ENCODE data around the gene KLHL10. TPM values are rescaled to one million over a fixed set of nuclear protein-coding genes. Genes with fewer than 3 reads are reported as not detected.

The KLHL10 gene
- total RNA-seq, 2 donors from 2014 or later = 0.15 TPM; not detected in 1

GRCh38 chr17:41896726-41897125 is 59.1 kb downstream of the KLHL10 start:
- no peaks in the 10 kb centered on the region for H3K4me1 Mint-ChIP-seq
- no peak for DNase-seq
- H3K36me3 Mint-ChIP-seq (ENCODE audit: low read depth) = peaks cover 90% of the 10 kb centered on the region
- H3K9ac ChIP-seq (ENCODE audit: extremely low read depth, low read length, poor library complexity, severe bottlenecking) = no peak overlapping the region
- H3K27me3 ChIP-seq (ENCODE audit: control insufficient read depth, insufficient read depth, low read length, poor library complexity, severe bottlenecking) = no peaks in the 10 kb centered on the region
- H3K4me3 Mint-ChIP-seq = no peak overlapping the region
- 93 to 100% methylated on average over 5 to 6 of the region's 6 CpGs for WGBS, 2 experiments (ENCODE audit: insufficient coverage in 1 of 2, insufficient read length in 1 of 2)
- peak; percentile 28 for TF ChIP-seq CTCF (conservative IDR thresholded peaks at IDR 0.05)
- no peaks in the 10 kb centered on the region for H3K9me3 ChIP-seq (ENCODE audit: control insufficient read depth, low read length)
- H3K9me3 Mint-ChIP-seq = no peaks in the 10 kb centered on the region
- H3K27ac Mint-ChIP-seq = peak overlapping the region; percentile 6
- no peaks in the 10 kb centered on the region for H3K27me3 Mint-ChIP-seq (ENCODE audit: insufficient read depth)
- no peak overlapping the region for H3K27ac ChIP-seq (ENCODE audit: low read depth, low read length)
- peaks cover 93% of the 10 kb centered on the region for H3K36me3 ChIP-seq (ENCODE audit: control insufficient read depth, insufficient read depth, low read length)
- H3K4me3 ChIP-seq (ENCODE audit: low read length) = no peak overlapping the region
- H3K4me1 ChIP-seq (ENCODE audit: control insufficient read depth, insufficient read depth, low read length) = no peaks in the 10 kb centered on the region

Other genes starting within 250 kb of the KLHL10 start
- not detected for gene KRT16, start 225.1 kb upstream of the KLHL10 start, total RNA-seq
- not detected for gene KRT17, start 213.2 kb upstream of the KLHL10 start, total RNA-seq
- 100 to 1,000 TPM; 526 to 573 TPM for gene EIF1, start 148.9 kb upstream of the KLHL10 start, total RNA-seq
- gene GAST, start 125.5 kb upstream of the KLHL10 start, total RNA-seq = not detected
- 1 to 10 TPM; 1.7 TPM for gene HAP1, start 103.2 kb upstream of the KLHL10 start, total RNA-seq
- 100 to 1,000 TPM; 112 to 167 TPM for gene JUP, start 51.1 kb upstream of the KLHL10 start, total RNA-seq
- 10 to 100 TPM; 23.9 to 40.6 TPM for gene P3H4, start 25.9 kb upstream of the KLHL10 start, total RNA-seq
- 100 to 1,000 TPM; 179 to 291 TPM for gene FKBP10, start 24.8 kb upstream of the KLHL10 start, total RNA-seq
- gene NT5C3B, start 1.6 kb upstream of the KLHL10 start, total RNA-seq = 10 to 100 TPM; 65.2 to 79.5 TPM
- gene KLHL11, start 27.6 kb downstream of the KLHL10 start, total RNA-seq = 10 to 100 TPM; 13.3 to 15.9 TPM
- 100 to 1,000 TPM; 261 to 304 TPM for gene ACLY, start 81.1 kb downstream of the KLHL10 start, total RNA-seq
- 1 to 10 TPM; 3.9 to 4.7 TPM for gene ODAD4, start 92.8 kb downstream of the KLHL10 start, total RNA-seq
- gene CNP, start 129.0 kb downstream of the KLHL10 start, total RNA-seq = 10 to 100 TPM; 64.3 to 79.6 TPM
- gene DNAJC7, start 179.6 kb downstream of the KLHL10 start, total RNA-seq = 100 to 1,000 TPM; 112 to 116 TPM
- gene NKIRAS2, start 182.3 kb downstream of the KLHL10 start, total RNA-seq = 10 to 100 TPM; 48.0 to 51.2 TPM
- gene C17orf113, start 212.8 kb downstream of the KLHL10 start, total RNA-seq = 1 to 10 TPM; 1.7 to 2.9 TPM

Data from endodermal cell (in vitro differentiated cells).